ENCODE results near the gene UBE2E3.
"Not testable (repeated sequence)": the region's sequence is repeated elsewhere in the genome, so short reads cannot be mapped to it uniquely, and the experiment has no call there.

Gene UBE2E3

DNA sequence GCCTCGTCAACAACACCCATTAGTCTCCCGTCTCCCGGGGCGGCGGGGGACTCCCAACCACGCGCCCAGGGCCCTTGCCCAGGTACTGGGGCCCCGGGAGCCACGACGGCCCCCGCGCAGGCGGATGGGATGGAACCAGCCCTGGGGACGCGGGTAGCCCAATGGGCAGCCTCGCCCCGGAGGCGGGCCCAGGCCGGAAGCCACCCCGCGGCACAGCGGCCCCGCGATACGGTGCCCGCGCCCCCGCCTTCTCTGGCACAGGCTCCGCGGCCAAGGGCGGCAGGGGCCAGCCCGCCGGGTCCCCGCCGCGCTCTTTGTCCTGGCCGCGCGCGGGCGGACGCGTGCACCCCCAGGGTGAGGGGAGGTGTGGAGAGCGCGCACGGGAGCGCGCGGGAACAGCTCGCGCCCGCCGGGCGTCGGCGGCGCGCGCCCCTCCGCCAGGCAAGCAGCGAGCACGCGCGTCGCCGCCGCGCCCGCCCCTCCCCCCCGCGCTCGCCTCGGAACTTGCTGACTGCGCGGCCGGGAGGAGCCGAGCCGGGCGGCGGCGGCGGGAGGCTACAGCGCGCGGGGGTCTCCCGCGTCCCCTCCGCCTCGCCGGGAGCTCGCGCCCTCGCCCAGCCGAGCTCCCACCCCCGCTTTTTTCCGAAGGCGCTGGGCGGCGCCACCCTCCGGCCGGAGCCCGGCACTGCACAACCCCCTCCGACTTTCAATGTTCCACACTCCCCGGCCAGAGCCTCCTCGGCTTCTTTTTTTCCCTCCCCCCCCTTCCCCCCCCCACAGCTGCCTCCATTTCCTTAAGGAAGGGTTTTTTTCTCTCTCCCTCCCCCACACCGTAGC is at the start of gene UBE2E3:
Gene UBE2E3, plus strand, starts transcription at position 500 of the 837 bp plus-strand sequence. CDS start 1,438 bp downstream, outside the sequence.
- DNase-seq = peak; percentile 96

GRCh38 chr2:180931841-180932240 is 48.6 kb upstream of the UBE2E3 start:
- DNase-seq = no peak

DNA sequence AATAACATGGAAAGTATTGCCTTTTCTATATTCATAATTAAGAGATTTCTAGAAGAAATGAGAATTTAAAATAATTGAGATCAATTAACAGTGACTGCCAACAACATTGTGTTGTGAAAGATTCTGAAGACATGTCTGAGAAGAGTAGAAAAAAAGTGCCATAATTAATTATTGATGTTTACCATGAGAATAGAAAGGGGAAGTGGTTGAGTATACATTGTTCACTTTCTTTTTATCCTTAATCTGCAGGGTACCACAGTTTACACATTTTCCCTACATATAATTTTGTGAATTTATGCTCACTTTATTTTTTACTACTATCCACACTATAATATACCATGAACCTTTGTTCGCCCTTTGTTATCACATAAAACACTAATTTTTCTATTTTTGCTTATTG is 47.1 kb upstream of the UBE2E3 start:
- DNase-seq = no peak

- no peak for DNase-seq
These were observed 45.5 kb upstream of the UBE2E3 start for GRCh38 chr2:180934911-180935310.

DNA sequence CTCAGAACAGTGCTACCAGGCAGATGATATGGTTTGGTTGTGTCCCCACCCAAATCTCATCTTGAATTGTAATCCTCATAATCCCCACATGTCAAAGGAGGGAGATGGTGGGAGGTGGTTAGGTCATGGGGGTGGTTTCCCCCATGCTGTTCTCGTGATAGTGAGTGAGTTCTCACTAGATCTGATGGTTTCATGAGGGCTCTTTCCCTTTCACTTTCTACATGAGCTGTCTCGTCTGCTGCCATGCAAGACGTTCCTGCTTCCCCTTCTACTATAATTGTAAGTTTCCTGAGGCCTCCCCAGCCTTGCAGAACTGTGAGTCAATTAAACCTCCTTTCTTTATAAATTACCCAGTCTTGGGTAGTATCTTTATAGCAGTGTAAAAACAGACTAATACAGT is 42.9 kb upstream of the UBE2E3 start:
- not testable (repeated sequence) for DNase-seq

GRCh38 chr2:180938451-180938850 is 42.0 kb upstream of the UBE2E3 start:
- no peak for DNase-seq

- DNase-seq = peak; percentile 11
These were observed 37.1 kb upstream of the UBE2E3 start for GRCh38 chr2:180943275-180943674.

DNA sequence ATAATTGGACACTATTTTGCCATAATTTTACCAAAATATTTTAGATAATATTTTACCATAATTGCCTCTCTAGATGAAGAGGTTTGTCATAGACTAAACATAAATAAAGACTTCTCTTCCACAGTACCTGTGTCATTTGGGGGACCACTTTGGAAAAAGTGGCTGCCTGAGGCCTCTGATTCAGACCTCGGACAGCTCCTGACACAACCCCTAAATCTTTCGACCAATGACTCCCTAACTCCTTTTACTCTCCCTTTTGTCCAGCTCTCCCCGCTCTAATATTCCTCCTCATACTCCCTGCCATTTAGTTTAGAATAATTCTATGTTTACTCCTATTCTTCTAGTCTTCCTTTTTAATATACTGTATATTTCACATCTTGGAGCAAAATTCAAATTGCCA is 36.0 kb upstream of the UBE2E3 start:
- no peak for DNase-seq

DNA sequence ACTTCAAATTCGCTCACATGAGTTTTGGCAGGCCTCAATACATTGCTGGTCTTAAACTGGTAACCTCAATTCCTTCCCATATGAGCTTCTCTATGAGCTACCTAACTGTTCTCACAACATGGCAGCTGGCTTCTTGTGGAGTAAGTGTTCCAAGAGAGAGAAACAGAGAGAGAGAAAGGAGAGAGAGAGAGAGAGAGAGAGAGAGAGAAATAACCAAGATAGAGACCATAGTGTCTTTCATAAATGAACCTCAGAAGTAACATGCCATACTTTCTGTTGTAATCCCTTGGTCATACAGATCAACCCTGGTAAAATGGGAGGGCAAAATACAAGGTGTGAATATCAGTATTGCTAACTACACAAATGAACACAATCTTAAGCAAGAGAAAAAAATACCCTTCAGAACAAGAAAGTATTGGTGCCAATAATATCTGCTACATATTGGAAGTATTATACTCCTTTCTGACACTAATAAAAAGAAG is 33.2 kb upstream of the UBE2E3 start:
- DNase-seq = no peak

DNA sequence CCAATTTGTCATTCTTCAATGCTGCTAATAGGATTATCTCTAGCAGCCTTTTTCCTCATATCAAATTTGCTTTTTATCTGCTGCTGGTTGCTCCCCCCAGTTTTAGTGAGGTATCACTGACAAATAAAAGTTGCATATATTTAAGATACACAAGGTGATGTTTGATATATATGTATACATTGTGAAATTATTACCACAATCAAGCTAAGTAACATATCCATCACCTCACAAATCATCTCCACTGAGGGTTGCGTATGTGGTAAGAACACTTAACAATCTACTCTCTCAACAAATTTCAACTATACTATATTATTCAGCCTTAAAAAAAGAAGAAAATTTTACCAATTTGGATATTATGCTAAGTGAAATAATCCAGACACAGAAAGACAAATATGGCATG is 30.5 kb upstream of the UBE2E3 start:
- no peak for DNase-seq

- DNase-seq = no peak
These were observed 28.3 kb upstream of the UBE2E3 start for GRCh38 chr2:180952082-180952481.

GRCh38 chr2:180952731-180953336 is 27.6 kb upstream of the UBE2E3 start:
- DNase-seq = no peak

GRCh38 chr2:180953550-180953949 is 26.9 kb upstream of the UBE2E3 start:
- DNase-seq = no peak

- no peak for DNase-seq
These were observed 25.3 kb upstream of the UBE2E3 start for GRCh38 chr2:180955101-180955500.

DNA sequence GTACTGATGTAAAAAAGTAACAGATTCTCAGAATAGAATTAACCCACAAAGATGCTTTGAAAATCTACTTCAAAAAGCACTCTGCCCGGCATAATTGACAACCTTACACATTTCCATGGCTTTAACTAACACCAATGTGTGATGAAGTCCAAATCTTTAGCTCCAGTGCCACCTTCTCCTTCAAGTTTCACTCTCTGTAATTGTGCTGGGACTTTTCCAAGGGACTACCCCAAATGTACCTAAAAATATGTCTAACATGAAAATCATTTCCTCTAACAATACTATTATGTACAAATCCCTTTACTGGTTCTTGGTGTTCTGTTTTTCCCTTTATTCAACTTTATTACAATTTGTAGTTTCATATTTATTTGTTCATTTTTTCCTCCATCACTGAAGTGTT is 20.6 kb upstream of the UBE2E3 start:
- DNase-seq = no peak

GRCh38 chr2:180960982-180961381 is 19.4 kb upstream of the UBE2E3 start:
- no peak for DNase-seq

DNA sequence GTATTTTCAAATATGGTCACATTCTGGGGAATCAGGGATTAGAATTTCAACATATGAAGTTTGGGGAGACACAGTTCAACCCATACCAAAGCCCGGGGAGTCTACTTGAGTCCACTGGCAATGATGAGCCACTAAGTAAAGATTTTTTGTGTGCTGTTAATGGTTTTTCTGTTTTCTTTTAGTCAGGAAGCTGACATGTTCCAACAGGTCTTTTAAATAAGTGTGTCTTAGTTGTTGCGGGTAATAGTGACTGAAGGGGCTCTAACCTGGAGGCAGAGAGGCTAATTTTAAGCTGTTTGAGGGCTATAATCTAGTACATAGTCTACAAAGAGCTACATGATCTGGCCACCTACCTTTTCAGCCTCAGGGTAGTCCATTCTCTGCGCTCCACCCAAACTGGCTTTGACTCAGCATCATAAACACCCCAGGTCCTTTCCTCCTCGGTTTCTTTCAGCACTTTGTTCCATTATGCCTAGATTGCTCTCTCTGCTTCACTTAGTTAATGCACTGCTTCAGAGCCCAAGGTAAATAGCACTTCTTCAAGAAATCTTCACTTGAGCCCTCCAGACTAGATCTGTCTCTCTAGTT is 17.6 kb upstream of the UBE2E3 start:
- no peak for DNase-seq

GRCh38 chr2:180966378-180966777 is 14.0 kb upstream of the UBE2E3 start:
- DNase-seq = no peak

DNA sequence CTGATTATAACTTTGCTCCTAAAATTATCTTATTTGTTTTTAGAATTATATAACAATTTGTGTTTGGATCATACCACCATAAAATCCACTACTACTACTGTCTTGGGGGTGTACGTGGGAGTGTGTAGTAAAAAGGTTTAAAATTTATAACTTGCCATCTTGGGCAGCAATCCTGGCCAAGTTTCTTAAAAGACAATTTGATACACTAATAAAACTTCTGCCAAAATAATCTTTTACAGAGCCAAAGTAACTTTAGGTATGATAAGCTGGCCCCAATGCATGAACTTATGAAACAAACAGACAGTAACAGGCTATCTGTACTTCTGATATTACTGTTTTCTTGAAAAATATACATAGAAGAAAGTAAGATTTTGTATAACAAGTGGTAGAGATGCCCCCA is 11.3 kb upstream of the UBE2E3 start:
- no peak for DNase-seq

DNA sequence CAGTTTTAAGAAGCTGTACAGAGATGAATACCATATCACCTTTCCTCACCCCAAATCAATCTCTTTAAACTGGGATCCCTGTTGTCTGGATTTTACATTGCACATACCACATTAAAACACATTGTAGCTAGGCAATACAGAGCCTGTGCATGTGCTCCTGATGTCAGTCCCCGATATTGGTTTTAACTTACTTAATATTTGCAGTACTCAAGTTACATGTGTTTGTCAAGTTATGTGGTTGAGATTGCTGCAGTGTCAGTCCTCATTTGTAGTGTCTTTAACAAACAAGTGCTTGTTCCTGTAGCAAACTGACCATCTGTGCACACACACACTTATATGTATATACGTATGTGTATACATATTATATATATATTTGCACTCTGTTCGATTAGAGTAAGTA is 10.4 kb upstream of the UBE2E3 start:
- peak; percentile 95 for DNase-seq

DNA sequence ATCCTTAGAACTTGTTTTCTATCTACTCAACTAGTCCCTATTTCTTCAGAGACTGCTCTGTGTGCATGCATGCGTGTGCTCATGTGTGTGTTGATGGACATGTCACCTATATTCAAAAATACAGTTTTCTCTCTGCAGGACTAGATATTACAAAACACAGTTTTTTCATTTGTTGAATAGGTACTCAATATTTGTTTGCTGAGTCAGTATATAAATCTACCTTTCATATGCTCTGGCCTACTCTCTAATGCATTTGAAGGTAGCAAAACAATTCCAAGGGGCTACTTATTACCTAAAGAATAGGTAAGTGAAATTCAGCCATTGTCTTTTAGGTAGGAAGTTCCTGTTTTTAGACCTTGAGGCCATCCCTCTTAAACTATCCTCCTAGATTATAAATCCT is 8.6 kb upstream of the UBE2E3 start:
- DNase-seq = peak; percentile 25

DNA sequence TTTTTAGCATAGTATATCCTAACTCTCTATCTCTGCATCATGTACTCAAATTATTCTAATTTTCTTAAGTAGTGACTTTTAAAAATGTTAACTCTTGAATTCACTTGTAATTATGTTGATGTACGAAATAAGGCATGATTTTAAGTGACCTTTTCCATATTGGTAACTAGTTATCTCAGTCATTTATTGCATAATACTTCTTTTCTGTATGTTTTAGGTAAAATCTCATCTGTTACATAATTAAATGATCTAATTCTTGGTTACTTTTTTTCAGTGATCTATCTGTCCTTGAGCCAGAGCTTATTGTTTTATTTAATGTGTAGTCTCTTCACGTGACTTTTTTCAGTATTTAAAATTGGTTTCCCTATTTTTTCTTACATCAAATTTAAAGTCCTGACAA is 4.8 kb upstream of the UBE2E3 start:
- DNase-seq = no peak

DNA sequence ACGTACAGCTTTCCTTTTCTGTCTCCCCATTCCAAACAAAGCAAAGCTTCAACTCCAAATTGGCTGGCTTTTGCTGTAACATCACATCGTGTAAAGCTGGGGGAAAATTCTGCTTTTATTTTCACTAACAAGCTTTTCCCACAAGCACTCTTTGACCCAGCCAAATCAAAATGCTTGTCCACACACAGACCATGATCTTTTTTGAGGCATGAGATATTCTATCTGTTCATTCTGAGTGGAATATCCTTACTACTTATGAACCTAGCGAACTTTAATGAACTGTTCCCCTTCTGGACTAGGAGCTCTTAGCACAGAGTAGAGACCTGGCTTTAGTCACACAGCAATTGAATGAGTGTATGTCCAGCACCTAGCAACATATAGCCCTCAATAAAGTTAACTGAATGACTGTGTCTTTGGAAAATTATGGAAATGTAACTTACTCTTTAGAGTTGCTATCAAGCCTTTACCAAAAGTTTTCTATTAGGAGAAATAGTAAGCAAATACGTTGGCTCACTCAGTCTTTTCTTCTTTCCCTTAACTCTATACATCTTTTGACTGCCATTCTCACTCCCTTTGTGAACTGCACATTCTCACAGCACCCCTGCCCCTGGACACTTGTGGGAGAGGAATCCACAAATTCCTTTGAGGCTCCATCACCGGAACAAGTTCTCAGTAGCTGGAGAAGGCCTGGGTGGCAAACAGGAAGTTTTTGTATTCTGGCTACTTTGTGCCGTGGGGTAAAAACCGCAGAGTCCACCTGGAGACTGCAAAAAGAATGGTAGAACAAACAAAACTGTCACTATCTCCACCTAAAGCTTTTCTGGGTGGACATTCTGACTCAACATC is 1.3 kb upstream of the UBE2E3 start:
- peak; percentile 52 for DNase-seq

Measured in DMS53 (cell line).